Transverse colon (tissue), 4 donors: ENCODE data around the gene BMP3.

ENCODE experiments used
- CTCF ChIP-seq, 5 experiments: fragments of 200-600 bp in 3 of 5; fragments of 450-650 bp in 2 of 5; sonication (generic) in 3 of 5; IDR thresholded peaks; 1 replicate in 2 of 5; 2 replicates in 3 of 5; pipeline ENCODE4 v1.5.1; 2016 to 2017; ENCODE audit warnings: antibody characterized with exemption in 5 of 5, inconsistent platforms in 3 of 5, mild to moderate bottlenecking in 2 of 5, moderate library complexity in 1 of 5
- EP300 ChIP-seq: sonication (generic); formaldehyde crosslinking; IDR thresholded peaks from one replicate; pipeline ENCODE4 v1.6.1; 2017; ENCODE audit warnings: antibody characterized with exemption, low read depth
- POLR2A ChIP-seq: fragments of 450-650 bp; IDR thresholded peaks from one replicate; pipeline ENCODE4 v1.6.1; 2016; ENCODE audit warnings: antibody characterized with exemption, mild to moderate bottlenecking, moderate library complexity
- POLR2AphosphoS5 ChIP-seq, 3 donors: sonication (generic); formaldehyde crosslinking; IDR thresholded peaks; one replicate each; pipeline ENCODE4 v1.6.1; 2016; ENCODE audit warnings: antibody characterized with exemption in 3 of 3

- TF ChIP-seq CTCF (IDR thresholded peaks at IDR 0.05) = peak; percentile 69 to 77 (median 75)
- no peak for TF ChIP-seq POLR2A
- no peak for TF ChIP-seq POLR2AphosphoS5 (IDR thresholded peaks at IDR 0.05)
- TF ChIP-seq EP300 = no peak
Observed at GRCh38 chr4:81052119-81053068, 21.9 kb downstream of the BMP3 start.
